ENCODE results near the gene MANEAL. TPM values are rescaled to one million over a fixed set of nuclear protein-coding genes. Genes with fewer than 3 reads are reported as not detected.

The MANEAL gene
- total and polyA plus RNA-seq, 3 donors from 2014 or later: 6.9 to 11.0 (median 7.9) TPM

DNA sequence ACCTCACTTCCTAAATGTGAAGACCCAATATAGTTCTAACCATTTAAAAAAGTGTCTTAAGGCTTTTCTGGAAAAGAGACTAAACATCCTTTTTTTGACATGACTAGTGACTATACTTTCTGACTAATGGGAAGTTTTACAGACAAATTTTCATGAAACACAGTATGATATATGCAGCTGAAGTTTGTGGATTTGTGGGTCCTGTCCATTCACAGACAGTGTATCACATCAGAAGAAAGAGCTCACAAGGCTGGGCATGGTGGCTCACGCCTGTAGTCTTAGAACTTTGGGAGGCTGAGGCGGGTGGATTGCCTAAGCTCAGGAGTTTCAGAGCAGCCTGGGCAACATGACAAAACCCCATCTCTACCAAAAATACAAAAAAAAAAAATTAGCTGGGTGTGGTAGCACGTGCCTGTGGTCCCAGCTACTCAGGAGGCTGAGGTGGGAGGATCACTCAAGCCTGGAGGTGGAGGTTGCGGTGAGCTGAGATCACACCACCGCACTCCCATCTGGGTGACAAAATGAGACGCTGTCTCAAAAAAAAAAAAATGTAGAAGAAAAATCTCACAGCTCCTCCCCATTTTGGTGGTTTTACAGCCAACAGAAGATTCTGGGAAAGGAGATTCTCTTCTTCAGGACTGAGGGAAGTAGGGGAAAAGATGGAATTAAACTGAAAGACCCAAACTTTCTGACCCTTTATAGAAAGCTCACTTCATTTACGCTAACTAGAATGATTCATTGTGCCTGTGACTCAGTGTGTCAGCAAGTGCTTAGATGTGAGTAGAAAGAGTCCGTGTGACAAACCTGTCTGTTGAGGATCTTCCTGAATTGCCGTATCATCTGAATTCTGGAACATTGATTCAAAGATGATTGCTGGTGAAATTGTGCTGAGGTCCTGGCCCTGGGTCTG is 29.5 kb downstream of the MANEAL start:
- H3K4me1 ChIP-seq: no peaks in the 10 kb centered on the region
- DNase-seq: no peak
- H3K27ac ChIP-seq: no peak overlapping the region
- TF ChIP-seq, protein P1, sequence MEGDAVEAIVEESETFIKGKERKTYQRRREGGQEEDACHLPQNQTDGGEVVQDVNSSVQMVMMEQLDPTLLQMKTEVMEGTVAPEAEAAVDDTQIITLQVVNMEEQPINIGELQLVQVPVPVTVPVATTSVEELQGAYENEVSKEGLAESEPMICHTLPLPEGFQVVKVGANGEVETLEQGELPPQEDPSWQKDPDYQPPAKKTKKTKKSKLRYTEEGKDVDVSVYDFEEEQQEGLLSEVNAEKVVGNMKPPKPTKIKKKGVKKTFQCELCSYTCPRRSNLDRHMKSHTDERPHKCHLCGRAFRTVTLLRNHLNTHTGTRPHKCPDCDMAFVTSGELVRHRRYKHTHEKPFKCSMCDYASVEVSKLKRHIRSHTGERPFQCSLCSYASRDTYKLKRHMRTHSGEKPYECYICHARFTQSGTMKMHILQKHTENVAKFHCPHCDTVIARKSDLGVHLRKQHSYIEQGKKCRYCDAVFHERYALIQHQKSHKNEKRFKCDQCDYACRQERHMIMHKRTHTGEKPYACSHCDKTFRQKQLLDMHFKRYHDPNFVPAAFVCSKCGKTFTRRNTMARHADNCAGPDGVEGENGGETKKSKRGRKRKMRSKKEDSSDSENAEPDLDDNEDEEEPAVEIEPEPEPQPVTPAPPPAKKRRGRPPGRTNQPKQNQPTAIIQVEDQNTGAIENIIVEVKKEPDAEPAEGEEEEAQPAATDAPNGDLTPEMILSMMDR (IDR thresholded peaks at IDR 0.05): no peak
- no peak for TF ChIP-seq POLR2A (IDR thresholded peaks at IDR 0.05)
- H3K27me3 ChIP-seq: no peaks in the 10 kb centered on the region
- no peaks in the 10 kb centered on the region for H3K9me3 ChIP-seq
- H3K36me3 ChIP-seq (ENCODE audit: low read depth, missing control alignments): no peaks in the 10 kb centered on the region
- H3K4me3 ChIP-seq: no peak overlapping the region
- 87 to 95% methylated on average over 9 of the region's 9 CpGs for WGBS, 2 donors
- intact Hi-C loops (cut with DNase I; ENCODE audit: low total_unique reads): no loop called here

DNA sequence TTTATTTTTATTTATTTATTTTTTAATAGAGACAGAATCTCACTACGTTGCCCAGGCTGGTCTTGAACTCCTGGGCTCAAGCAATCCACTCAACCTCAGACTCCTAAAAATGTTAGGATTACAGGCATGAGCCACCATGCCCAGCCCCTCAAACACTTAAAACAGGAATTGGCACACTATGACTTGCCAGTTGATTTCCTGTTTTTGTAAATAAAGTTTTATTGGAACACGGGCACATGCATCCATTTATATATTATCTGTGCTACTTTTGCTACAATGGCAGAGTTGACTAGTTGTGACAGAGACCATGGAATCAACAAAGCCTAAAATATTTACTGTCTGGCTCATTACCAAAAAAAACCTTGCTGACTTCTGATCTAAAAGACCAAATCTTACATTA is 30.4 kb downstream of the MANEAL start:
- H3K9me3 ChIP-seq: no peaks in the 10 kb centered on the region
- TF ChIP-seq, protein P1 (IDR thresholded peaks at IDR 0.05): no peak
- no peak for TF ChIP-seq POLR2A (IDR thresholded peaks at IDR 0.05)

DNA sequence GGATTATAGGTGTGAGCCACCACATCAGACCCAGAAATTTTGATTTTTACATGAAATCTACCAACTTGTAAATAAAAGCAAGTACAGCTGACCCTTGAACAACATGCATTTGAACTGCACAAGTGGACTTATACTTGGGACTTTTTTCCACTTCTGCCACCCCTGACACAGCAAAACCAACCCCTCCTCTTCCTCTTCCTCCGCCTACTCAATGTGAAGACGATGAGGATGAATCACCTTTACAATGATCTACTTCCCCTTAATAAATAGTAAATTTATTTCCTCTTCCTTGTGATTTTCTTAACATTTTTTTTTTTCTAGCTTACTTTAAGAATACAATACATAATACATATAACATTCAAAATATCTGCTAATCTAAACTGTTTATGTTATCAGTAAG is 31.9 kb downstream of the MANEAL start:
- intact Hi-C loops (cut with DNase I; ENCODE audit: low total_unique reads): no loop called here
- Histone ChIP-seq H3K27ac (no peak overlapping the region), H3K4me3 (no peak overlapping the region), H3K27me3 (no peaks in the 10 kb centered on the region), H3K9me3 (no peaks in the 10 kb centered on the region), H3K4me1 (no peaks in the 10 kb centered on the region), H3K36me3 (ENCODE audit: low read depth, missing control alignments) (no peaks in the 10 kb centered on the region)
- WGBS, 2 donors: 74 to 88% methylated on average over 2 of the region's 2 CpGs
- no peak for DNase-seq
- TF ChIP-seq POLR2A (IDR thresholded peaks at IDR 0.05): no peak
- TF ChIP-seq, protein P1 (IDR thresholded peaks at IDR 0.05): no peak

More for the DNA sequence above, 30.4 kb downstream of the MANEAL start:
- WGBS, 2 donors: 94 to 96% methylated on average over 2 of the region's 2 CpGs
- Histone ChIP-seq H3K4me1 (no peaks in the 10 kb centered on the region), H3K27me3 (no peaks in the 10 kb centered on the region), H3K36me3 (ENCODE audit: low read depth, missing control alignments) (no peaks in the 10 kb centered on the region), H3K27ac (no peak overlapping the region), H3K4me3 (no peak overlapping the region)
- no peak for DNase-seq
- intact Hi-C loops (cut with DNase I; ENCODE audit: low total_unique reads): no loop called here

DNA sequence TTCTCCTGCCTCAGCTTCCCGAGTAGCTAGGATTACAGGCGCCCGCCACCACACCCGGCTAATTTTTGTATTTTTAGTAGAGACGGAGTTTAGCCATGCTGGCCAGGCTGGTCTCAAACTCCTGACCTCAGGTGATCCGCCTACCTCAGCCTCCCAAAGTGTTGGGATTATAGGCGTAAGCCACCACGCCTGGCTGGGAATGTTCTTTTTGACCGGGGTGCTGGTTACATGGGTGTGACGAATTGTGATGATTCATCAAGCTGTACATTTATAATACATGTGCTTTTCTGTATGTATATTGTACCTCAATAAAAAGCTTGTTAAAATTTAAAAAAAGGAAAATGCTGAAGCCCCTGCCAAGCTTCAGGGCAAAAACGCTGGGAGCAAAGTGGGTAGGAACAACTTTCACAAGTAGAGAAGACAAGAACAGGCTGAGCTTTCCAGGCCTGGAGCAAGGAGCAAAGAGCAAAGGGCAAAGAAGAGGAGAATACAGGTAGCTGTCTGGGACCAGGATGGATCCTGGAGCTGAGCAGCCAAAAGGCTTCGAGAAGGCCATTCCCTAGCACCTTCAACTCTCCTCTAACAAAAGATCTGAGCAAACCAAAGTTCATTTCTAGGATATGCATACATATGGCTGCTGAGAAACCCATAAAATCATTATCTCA is 34.9 kb downstream of the MANEAL start:
- Histone ChIP-seq H3K4me3 (no peak overlapping the region), H3K27me3 (no peaks in the 10 kb centered on the region), H3K4me1 (no peaks in the 10 kb centered on the region), H3K27ac (no peak overlapping the region), H3K9me3 (no peaks in the 10 kb centered on the region), H3K36me3 (ENCODE audit: low read depth, missing control alignments) (no peaks in the 10 kb centered on the region)
- TF ChIP-seq, protein P1 (IDR thresholded peaks at IDR 0.05): no peak
- TF ChIP-seq POLR2A (IDR thresholded peaks at IDR 0.05): no peak
- no peak for DNase-seq
- 86 to 95% methylated on average over 12 of the region's 12 CpGs for WGBS, 2 donors
- intact Hi-C loops (cut with DNase I; ENCODE audit: low total_unique reads): no loop called here

Data from testis (tissue), 3 donors.